ENCODE measurements around the gene CGN. TPM values are rescaled to one million over a fixed set of nuclear protein-coding genes. Genes with fewer than 3 reads are reported as not detected.

Gene CGN
- total and polyA plus RNA-seq, 5 donors from 2014 or later = 0.37 to 1.2 (median 0.37) TPM; not detected in 2

GRCh38 chr1:151502859-151503780, 8.1 kb upstream of the CGN start:
- peak overlapping the region in 1 of 3 donors; percentile 22 for H3K27ac Mint-ChIP-seq

GRCh38 chr1:151504252-151504651, 6.9 kb upstream of the CGN start:
- no peak overlapping the region for H3K27ac Mint-ChIP-seq
- peaks cover 16% of the 10 kb centered on the region for H3K27me3 Mint-ChIP-seq
- ATAC-seq (ENCODE audit: low read depth in 2 of 2) (no peak), DNase-seq (no peak)
- H3K4me1 Mint-ChIP-seq = peaks cover 0 to 4% (median 0%) of the 10 kb centered on the region in 4 donors
- Histone ChIP-seq H3K27ac (ENCODE audit: insufficient read depth, low read length, poor library complexity, severe bottlenecking) (no peak overlapping the region), H3K4me1 (ENCODE audit: control insufficient read depth, insufficient read depth, low read length, poor library complexity, severe bottlenecking) (no peaks in the 10 kb centered on the region), H3K4me3 (ENCODE audit: low read depth, low read length) (no peak overlapping the region), H3K27me3 (ENCODE audit: control insufficient read depth, insufficient read depth, low read length) (no peaks in the 10 kb centered on the region), H3K36me3 (ENCODE audit: control insufficient read depth, insufficient read depth, low read length) (no peaks in the 10 kb centered on the region), H3K9me3 (ENCODE audit: control insufficient read depth in 2 of 2, low read length in 2 of 2) (no peaks in the 10 kb centered on the region)
- no peak overlapping the region for H3K4me3 Mint-ChIP-seq
- no peaks in the 10 kb centered on the region for H3K36me3 Mint-ChIP-seq
- no peaks in the 10 kb centered on the region for H3K9me3 Mint-ChIP-seq

More at GRCh38 chr1:151502859-151503780, 8.1 kb upstream of the CGN start:
- Histone ChIP-seq H3K27ac (ENCODE audit: insufficient read depth, low read length, poor library complexity, severe bottlenecking) (no peak overlapping the region), H3K4me3 (ENCODE audit: low read depth, low read length) (no peak overlapping the region), H3K27me3 (ENCODE audit: control insufficient read depth, insufficient read depth, low read length) (no peaks in the 10 kb centered on the region), H3K9me3 (ENCODE audit: control insufficient read depth in 2 of 2, low read length in 2 of 2) (no peaks in the 10 kb centered on the region), H3K36me3 (ENCODE audit: control insufficient read depth, insufficient read depth, low read length) (no peaks in the 10 kb centered on the region), H3K4me1 (ENCODE audit: control insufficient read depth, insufficient read depth, low read length, poor library complexity, severe bottlenecking) (no peaks in the 10 kb centered on the region)
- H3K36me3 Mint-ChIP-seq = no peaks in the 10 kb centered on the region
- H3K4me1 Mint-ChIP-seq = peaks cover 0 to 4% (median 0%) of the 10 kb centered on the region in 4 donors
- H3K27me3 Mint-ChIP-seq = peaks cover 16% of the 10 kb centered on the region
- H3K4me3 Mint-ChIP-seq = peak overlapping the region in 1 of 4 donors; percentile 7
- H3K9me3 Mint-ChIP-seq = no peaks in the 10 kb centered on the region
- DNase-seq (no peak), ATAC-seq (ENCODE audit: low read depth in 2 of 2) (no peak)

DNA sequence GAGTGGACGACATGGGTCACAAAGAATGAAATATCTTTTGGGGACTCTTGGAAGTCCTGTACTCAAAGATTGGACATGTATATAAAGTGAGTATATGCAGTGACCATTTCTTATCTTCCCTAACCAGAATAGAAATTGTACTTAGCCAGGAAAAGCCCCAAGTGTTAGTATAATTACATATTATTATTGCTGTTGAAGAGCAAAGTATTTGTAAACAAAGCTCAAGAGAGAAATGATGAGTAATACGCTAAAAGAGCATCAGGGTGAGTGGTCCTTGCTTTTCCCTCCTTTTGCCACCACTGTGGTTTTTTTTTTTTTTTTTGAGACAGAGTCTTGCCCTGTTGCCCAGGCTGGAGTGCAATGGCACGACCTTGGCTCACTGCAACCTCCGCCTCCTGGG, 6.4 kb upstream of the CGN start:
- no peaks in the 10 kb centered on the region for H3K36me3 ChIP-seq (ENCODE audit: control insufficient read depth, insufficient read depth, low read length)
- Mint-ChIP-seq H3K4me3 (no peak overlapping the region), H3K27ac (no peak overlapping the region), H3K4me1 (peaks cover 0 to 4% (median 0%) of the 10 kb centered on the region in 4 donors), H3K36me3 (no peaks in the 10 kb centered on the region), H3K27me3 (peaks cover 16% of the 10 kb centered on the region), H3K9me3 (no peaks in the 10 kb centered on the region)
- no peak for DNase-seq
- H3K27me3 ChIP-seq (ENCODE audit: control insufficient read depth, insufficient read depth, low read length) = no peaks in the 10 kb centered on the region
- no peak for ATAC-seq (ENCODE audit: low read depth in 2 of 2)
- no peak overlapping the region for H3K27ac ChIP-seq (ENCODE audit: insufficient read depth, low read length, poor library complexity, severe bottlenecking)
- no peak overlapping the region for H3K4me3 ChIP-seq (ENCODE audit: low read depth, low read length)
- H3K4me1 ChIP-seq (ENCODE audit: control insufficient read depth, insufficient read depth, low read length, poor library complexity, severe bottlenecking) = no peaks in the 10 kb centered on the region
- no peaks in the 10 kb centered on the region for H3K9me3 ChIP-seq (ENCODE audit: control insufficient read depth in 2 of 2, low read length in 2 of 2)

GRCh38 chr1:151508833-151509232, 2.4 kb upstream of the CGN start:
- Mint-ChIP-seq H3K36me3 (no peaks in the 10 kb centered on the region), H3K27ac (peak overlapping the region in 1 of 3 donors; percentile 71), H3K27me3 (peaks cover 12% of the 10 kb centered on the region), H3K4me3 (peak overlapping the region in 3 of 4 donors; percentile 13 to 97 (median 65)), H3K4me1 (peaks cover 8 to 30% (median 15%) of the 10 kb centered on the region in 4 donors), H3K9me3 (no peaks in the 10 kb centered on the region)
- Histone ChIP-seq H3K36me3 (ENCODE audit: control insufficient read depth, insufficient read depth, low read length) (no peaks in the 10 kb centered on the region), H3K4me3 (ENCODE audit: low read depth, low read length) (no peak overlapping the region), H3K27ac (ENCODE audit: insufficient read depth, low read length, poor library complexity, severe bottlenecking) (no peak overlapping the region), H3K4me1 (ENCODE audit: control insufficient read depth, insufficient read depth, low read length, poor library complexity, severe bottlenecking) (peaks cover 34% of the 10 kb centered on the region), H3K27me3 (ENCODE audit: control insufficient read depth, insufficient read depth, low read length) (no peaks in the 10 kb centered on the region), H3K9me3 (ENCODE audit: control insufficient read depth in 2 of 2, low read length in 2 of 2) (no peaks in the 10 kb centered on the region)
- DNase-seq = no peak
- no peak for ATAC-seq (ENCODE audit: low read depth in 2 of 2)

- Mint-ChIP-seq H3K4me1 (peaks cover 8 to 34% (median 16%) of the 10 kb centered on the region in 4 donors), H3K27me3 (peaks cover 12% of the 10 kb centered on the region), H3K4me3 (peak overlapping the region; percentile 76 to 100 (median 98)), H3K9me3 (no peaks in the 10 kb centered on the region), H3K36me3 (no peaks in the 10 kb centered on the region), H3K27ac (peak overlapping the region in 2 of 3 donors; percentile 71 to 95)
- no peaks in the 10 kb centered on the region for H3K36me3 ChIP-seq (ENCODE audit: control insufficient read depth, insufficient read depth, low read length)
- DNase-seq (no peak), ATAC-seq (ENCODE audit: low read depth in 2 of 2) (no peak)
- H3K4me3 ChIP-seq (ENCODE audit: low read depth, low read length) = no peak overlapping the region
- peaks cover 35% of the 10 kb centered on the region for H3K4me1 ChIP-seq (ENCODE audit: control insufficient read depth, insufficient read depth, low read length, poor library complexity, severe bottlenecking)
- H3K9me3 ChIP-seq (ENCODE audit: control insufficient read depth in 2 of 2, low read length in 2 of 2) = no peaks in the 10 kb centered on the region
- no peak overlapping the region for H3K27ac ChIP-seq (ENCODE audit: insufficient read depth, low read length, poor library complexity, severe bottlenecking)
- H3K27me3 ChIP-seq (ENCODE audit: control insufficient read depth, insufficient read depth, low read length) = no peaks in the 10 kb centered on the region
These were observed 1.7 kb upstream of the CGN start for GRCh38 chr1:151509350-151510019.

DNA sequence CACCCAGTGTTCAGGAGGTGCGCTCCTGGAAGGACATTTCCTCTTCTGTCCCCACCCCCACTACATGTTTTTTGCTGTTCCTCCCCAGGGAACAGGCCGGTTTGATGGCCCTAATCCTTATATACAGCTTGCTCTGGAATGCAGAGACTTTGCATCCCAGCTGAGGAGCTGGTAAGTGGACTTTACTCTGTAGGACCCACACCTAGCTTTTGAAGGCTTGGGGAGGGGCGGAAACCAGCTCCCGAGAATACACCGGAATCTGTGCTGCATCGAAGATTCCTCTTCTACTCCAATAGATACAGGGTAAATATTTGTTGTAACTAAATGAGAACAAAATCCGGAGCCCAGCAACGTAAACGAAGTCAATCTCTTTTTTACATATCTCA, 1.2 kb upstream of the CGN start:
- H3K4me3 Mint-ChIP-seq = peak overlapping the region; percentile 97 to 100 (median 98)
- Histone ChIP-seq H3K4me1 (ENCODE audit: control insufficient read depth, insufficient read depth, low read length, poor library complexity, severe bottlenecking) (peaks cover 35% of the 10 kb centered on the region), H3K4me3 (ENCODE audit: low read depth, low read length) (peak overlapping the region; percentile 86), H3K27ac (ENCODE audit: insufficient read depth, low read length, poor library complexity, severe bottlenecking) (no peak overlapping the region), H3K36me3 (ENCODE audit: control insufficient read depth, insufficient read depth, low read length) (no peaks in the 10 kb centered on the region), H3K9me3 (ENCODE audit: control insufficient read depth in 2 of 2, low read length in 2 of 2) (no peaks in the 10 kb centered on the region), H3K27me3 (ENCODE audit: control insufficient read depth, insufficient read depth, low read length) (no peaks in the 10 kb centered on the region)
- H3K27ac Mint-ChIP-seq = peak overlapping the region in 1 of 3 donors; percentile 95
- H3K9me3 Mint-ChIP-seq = no peaks in the 10 kb centered on the region
- no peaks in the 10 kb centered on the region for H3K36me3 Mint-ChIP-seq
- peaks cover 12% of the 10 kb centered on the region for H3K27me3 Mint-ChIP-seq
- H3K4me1 Mint-ChIP-seq = peaks cover 8 to 34% (median 16%) of the 10 kb centered on the region in 4 donors
- no peak for ATAC-seq (ENCODE audit: low read depth in 2 of 2)
- no peak for DNase-seq

DNA sequence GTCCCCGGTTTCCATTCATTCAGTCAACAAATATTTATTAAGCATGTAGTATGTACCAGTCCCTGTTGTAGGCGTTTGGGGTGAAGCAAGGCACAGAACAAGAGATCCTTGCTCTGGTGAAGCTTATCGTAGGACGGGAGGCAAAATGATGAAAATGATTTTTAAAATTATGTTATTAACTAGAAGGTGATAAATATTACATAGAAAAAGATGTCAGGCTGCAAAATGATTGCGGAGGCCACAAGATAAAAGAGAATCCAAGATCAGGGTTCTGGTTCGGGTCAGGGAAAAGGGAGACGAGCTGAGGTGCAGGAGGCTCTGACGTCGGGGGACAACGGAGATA, 602 bp upstream of the CGN start:
- Histone ChIP-seq H3K27me3 (ENCODE audit: control insufficient read depth, insufficient read depth, low read length) (no peaks in the 10 kb centered on the region), H3K4me3 (ENCODE audit: low read depth, low read length) (peak overlapping the region; percentile 86), H3K9me3 (ENCODE audit: control insufficient read depth in 2 of 2, low read length in 2 of 2) (no peaks in the 10 kb centered on the region), H3K4me1 (ENCODE audit: control insufficient read depth, insufficient read depth, low read length, poor library complexity, severe bottlenecking) (peaks cover 35% of the 10 kb centered on the region), H3K36me3 (ENCODE audit: control insufficient read depth, insufficient read depth, low read length) (no peaks in the 10 kb centered on the region), H3K27ac (ENCODE audit: insufficient read depth, low read length, poor library complexity, severe bottlenecking) (peak overlapping the region; percentile 58)
- DNase-seq = no peak
- ATAC-seq (ENCODE audit: low read depth in 2 of 2) = no peak
- Mint-ChIP-seq H3K27me3 (peaks cover 8% of the 10 kb centered on the region), H3K4me1 (peaks cover 8 to 34% (median 16%) of the 10 kb centered on the region in 4 donors), H3K4me3 (peak overlapping the region; percentile 97 to 100 (median 98)), H3K9me3 (no peaks in the 10 kb centered on the region), H3K27ac (peak overlapping the region; percentile 87 to 98 (median 95)), H3K36me3 (no peaks in the 10 kb centered on the region)

All from CD4-positive, CD25-positive, alpha-beta regulatory T cell (primary cell).